Keratinocyte (primary cell): ENCODE results near the gene AKR1C3.

ENCODE experiments used
- EZH2 ChIP-seq: IDR thresholded peaks from one replicate; pipeline ENCODE4 v1.6.1; 2012; ENCODE audit warnings: inconsistent platforms, mild to moderate bottlenecking, low read length, moderate library complexity
- TF ChIP-seq, protein P1 (sequence below), 3 experiments: IDR thresholded peaks in 1 of 3; conservative IDR thresholded peaks in 1 of 3; optimal IDR thresholded peaks in 1 of 3; 2 replicates in 2 of 3; 3 replicates in 1 of 3; pipeline versions ENCODE3 to v1.5.1; 2011; ENCODE audit warnings: low read length in 3 of 3, mild to moderate bottlenecking in 3 of 3, moderate library complexity in 2 of 3, control low read depth in 1 of 3, inconsistent platforms in 1 of 3; ENCODE audit not compliant: insufficient read depth in 2 of 3; ENCODE audit errors: extremely low read depth in 1 of 3

- TF ChIP-seq, protein P1, sequence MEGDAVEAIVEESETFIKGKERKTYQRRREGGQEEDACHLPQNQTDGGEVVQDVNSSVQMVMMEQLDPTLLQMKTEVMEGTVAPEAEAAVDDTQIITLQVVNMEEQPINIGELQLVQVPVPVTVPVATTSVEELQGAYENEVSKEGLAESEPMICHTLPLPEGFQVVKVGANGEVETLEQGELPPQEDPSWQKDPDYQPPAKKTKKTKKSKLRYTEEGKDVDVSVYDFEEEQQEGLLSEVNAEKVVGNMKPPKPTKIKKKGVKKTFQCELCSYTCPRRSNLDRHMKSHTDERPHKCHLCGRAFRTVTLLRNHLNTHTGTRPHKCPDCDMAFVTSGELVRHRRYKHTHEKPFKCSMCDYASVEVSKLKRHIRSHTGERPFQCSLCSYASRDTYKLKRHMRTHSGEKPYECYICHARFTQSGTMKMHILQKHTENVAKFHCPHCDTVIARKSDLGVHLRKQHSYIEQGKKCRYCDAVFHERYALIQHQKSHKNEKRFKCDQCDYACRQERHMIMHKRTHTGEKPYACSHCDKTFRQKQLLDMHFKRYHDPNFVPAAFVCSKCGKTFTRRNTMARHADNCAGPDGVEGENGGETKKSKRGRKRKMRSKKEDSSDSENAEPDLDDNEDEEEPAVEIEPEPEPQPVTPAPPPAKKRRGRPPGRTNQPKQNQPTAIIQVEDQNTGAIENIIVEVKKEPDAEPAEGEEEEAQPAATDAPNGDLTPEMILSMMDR (optimal IDR thresholded peaks at IDR 0.05 in 1 of 3, IDR thresholded peaks at IDR 0.05 in 1 of 3, conservative IDR thresholded peaks at IDR 0.05 in 1 of 3; ENCODE audit: extremely low read depth in 1 of 3, insufficient read depth in 2 of 3, low read length in 3 of 3) = no peak
- TF ChIP-seq EZH2 = no peak
Measured at GRCh38 chr10:5095687-5096086, 1.5 kb downstream of the AKR1C3 start.
